Measurements from ENCODE around the gene GNAO1. TPM values are rescaled to one million over a fixed set of nuclear protein-coding genes. Genes with fewer than 3 reads are reported as not detected.
A peak's percentile ranks its signal among the peaks of the same experiment; 100 is the strongest.

The GNAO1 gene
- total and polyA plus RNA-seq, 2 of the 13 experiments (the other 11 are each of a cell fraction or from before 2014, with no cell fraction given) = not detected

DNA sequence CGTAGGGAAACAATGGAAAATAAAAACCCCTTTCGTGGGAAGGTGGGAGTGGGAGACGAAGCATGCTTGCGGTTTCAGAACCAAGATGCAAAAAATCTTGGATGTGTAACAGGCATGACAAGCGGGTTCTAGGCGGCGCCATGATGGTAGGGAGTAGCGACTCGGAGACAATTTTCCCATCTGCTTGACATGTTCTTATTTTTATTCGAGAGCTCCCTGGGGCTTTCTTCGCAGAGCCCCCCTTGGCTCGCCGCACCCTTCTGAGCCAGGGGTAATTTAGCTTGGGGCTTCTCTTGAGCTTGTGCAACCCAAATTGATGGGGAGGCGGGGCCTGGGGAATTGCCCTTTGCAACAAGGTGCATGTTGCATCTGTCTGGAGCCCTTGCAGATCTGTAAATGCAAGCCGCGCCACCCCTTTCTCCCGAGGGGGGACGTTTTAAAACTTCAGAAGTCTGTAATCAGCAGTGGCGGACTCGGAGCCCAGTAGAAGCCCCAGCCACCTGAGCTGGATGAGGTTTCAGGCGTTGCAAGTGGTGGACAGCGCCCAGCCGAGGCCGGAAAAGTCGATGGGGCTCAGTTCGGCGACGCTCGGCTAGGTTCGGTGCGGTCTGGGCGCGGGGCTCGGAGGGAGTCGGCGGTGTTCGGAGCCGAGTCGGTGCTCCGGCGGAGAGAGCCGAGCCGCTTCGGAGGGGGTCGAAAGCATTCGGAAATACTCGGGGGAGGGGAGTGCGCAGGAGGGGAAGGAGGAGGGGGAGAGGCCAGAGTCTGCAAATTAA, 2.9 kb downstream of the GNAO1 start (continued):
- TF ChIP-seq ZNF75D (CRISPR knock-in tag; IDR thresholded peaks at IDR 0.05; ENCODE audit: borderline replicate concordance) = no peak
- no peak for TF ChIP-seq POLR2AphosphoS2 (IDR thresholded peaks at IDR 0.05; ENCODE audit: low read depth, low read length)
- TF ChIP-seq ETV5 (CRISPR knock-in tag; IDR thresholded peaks at IDR 0.05; ENCODE audit: borderline replicate concordance) = no peak
- TF ChIP-seq, protein P1, sequence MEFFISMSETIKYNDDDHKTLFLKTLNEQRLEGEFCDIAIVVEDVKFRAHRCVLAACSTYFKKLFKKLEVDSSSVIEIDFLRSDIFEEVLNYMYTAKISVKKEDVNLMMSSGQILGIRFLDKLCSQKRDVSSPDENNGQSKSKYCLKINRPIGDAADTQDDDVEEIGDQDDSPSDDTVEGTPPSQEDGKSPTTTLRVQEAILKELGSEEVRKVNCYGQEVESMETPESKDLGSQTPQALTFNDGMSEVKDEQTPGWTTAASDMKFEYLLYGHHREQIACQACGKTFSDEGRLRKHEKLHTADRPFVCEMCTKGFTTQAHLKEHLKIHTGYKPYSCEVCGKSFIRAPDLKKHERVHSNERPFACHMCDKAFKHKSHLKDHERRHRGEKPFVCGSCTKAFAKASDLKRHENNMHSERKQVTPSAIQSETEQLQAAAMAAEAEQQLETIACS (CRISPR knock-in tag; IDR thresholded peaks at IDR 0.05) = 0 out of 2 replicates have a peak, but pooled peaks have one; percentile 25
- TF ChIP-seq BCL6 (CRISPR knock-in tag; IDR thresholded peaks at IDR 0.05) = 0 out of 2 replicates have a peak, but pooled peaks have one; percentile 8
- TF ChIP-seq CBX1 (IDR thresholded peaks at IDR 0.05; ENCODE audit: low read depth) = peak; percentile 81
- no peak for TF ChIP-seq ZNF558 (CRISPR knock-in tag; IDR thresholded peaks at IDR 0.05; ENCODE audit: borderline replicate concordance)
- no peak for TF ChIP-seq GATAD2A (CRISPR knock-in tag; IDR thresholded peaks at IDR 0.05)
- peak; percentile 48; the same call in 1 of the 2 replicates for TF ChIP-seq NFKB2 (CRISPR knock-in tag; IDR thresholded peaks at IDR 0.05; ENCODE audit: borderline replicate concordance)
- no peak for TF ChIP-seq ATRX (CRISPR knock-in tag; IDR thresholded peaks at IDR 0.05; ENCODE audit: borderline replicate concordance)
- TF ChIP-seq, protein P2, sequence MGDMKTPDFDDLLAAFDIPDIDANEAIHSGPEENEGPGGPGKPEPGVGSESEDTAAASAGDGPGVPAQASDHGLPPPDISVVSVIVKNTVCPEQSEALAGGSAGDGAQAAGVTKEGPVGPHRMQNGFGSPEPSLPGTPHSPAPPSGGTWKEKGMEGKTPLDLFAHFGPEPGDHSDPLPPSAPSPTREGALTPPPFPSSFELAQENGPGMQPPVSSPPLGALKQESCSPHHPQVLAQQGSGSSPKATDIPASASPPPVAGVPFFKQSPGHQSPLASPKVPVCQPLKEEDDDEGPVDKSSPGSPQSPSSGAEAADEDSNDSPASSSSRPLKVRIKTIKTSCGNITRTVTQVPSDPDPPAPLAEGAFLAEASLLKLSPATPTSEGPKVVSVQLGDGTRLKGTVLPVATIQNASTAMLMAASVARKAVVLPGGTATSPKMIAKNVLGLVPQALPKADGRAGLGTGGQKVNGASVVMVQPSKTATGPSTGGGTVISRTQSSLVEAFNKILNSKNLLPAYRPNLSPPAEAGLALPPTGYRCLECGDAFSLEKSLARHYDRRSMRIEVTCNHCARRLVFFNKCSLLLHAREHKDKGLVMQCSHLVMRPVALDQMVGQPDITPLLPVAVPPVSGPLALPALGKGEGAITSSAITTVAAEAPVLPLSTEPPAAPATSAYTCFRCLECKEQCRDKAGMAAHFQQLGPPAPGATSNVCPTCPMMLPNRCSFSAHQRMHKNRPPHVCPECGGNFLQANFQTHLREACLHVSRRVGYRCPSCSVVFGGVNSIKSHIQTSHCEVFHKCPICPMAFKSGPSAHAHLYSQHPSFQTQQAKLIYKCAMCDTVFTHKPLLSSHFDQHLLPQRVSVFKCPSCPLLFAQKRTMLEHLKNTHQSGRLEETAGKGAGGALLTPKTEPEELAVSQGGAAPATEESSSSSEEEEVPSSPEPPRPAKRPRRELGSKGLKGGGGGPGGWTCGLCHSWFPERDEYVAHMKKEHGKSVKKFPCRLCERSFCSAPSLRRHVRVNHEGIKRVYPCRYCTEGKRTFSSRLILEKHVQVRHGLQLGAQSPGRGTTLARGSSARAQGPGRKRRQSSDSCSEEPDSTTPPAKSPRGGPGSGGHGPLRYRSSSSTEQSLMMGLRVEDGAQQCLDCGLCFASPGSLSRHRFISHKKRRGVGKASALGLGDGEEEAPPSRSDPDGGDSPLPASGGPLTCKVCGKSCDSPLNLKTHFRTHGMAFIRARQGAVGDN (CRISPR knock-in tag; IDR thresholded peaks at IDR 0.05) = peak; percentile 32; the same call in 1 of the 2 replicates
- no peak for TF ChIP-seq YY1 (IDR thresholded peaks at IDR 0.05; ENCODE audit: insufficient read depth, insufficient replicate concordance, low read depth, low read length)
- TF ChIP-seq SPEN (CRISPR knock-in tag; IDR thresholded peaks at IDR 0.05; ENCODE audit: low read depth) = peak; percentile 65; the same call in 1 of the 2 replicates
- TF ChIP-seq, protein P3, sequence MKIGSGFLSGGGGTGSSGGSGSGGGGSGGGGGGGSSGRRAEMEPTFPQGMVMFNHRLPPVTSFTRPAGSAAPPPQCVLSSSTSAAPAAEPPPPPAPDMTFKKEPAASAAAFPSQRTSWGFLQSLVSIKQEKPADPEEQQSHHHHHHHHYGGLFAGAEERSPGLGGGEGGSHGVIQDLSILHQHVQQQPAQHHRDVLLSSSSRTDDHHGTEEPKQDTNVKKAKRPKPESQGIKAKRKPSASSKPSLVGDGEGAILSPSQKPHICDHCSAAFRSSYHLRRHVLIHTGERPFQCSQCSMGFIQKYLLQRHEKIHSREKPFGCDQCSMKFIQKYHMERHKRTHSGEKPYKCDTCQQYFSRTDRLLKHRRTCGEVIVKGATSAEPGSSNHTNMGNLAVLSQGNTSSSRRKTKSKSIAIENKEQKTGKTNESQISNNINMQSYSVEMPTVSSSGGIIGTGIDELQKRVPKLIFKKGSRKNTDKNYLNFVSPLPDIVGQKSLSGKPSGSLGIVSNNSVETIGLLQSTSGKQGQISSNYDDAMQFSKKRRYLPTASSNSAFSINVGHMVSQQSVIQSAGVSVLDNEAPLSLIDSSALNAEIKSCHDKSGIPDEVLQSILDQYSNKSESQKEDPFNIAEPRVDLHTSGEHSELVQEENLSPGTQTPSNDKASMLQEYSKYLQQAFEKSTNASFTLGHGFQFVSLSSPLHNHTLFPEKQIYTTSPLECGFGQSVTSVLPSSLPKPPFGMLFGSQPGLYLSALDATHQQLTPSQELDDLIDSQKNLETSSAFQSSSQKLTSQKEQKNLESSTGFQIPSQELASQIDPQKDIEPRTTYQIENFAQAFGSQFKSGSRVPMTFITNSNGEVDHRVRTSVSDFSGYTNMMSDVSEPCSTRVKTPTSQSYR (CRISPR knock-in tag; IDR thresholded peaks at IDR 0.05; ENCODE audit: borderline replicate concordance) = 0 out of 2 replicates have a peak, but pooled peaks have one; percentile 15
- no peak for TF ChIP-seq KDM1A (CRISPR knock-in tag; IDR thresholded peaks at IDR 0.05)
- no peak for TF ChIP-seq ZNF382 (CRISPR knock-in tag; IDR thresholded peaks at IDR 0.05; ENCODE audit: borderline replicate concordance)
- TF ChIP-seq ZBTB20 (CRISPR knock-in tag; IDR thresholded peaks at IDR 0.05; ENCODE audit: borderline replicate concordance, low read depth) = peak; percentile 62; the same call in 1 of the 2 replicates
- TF ChIP-seq, protein P4, sequence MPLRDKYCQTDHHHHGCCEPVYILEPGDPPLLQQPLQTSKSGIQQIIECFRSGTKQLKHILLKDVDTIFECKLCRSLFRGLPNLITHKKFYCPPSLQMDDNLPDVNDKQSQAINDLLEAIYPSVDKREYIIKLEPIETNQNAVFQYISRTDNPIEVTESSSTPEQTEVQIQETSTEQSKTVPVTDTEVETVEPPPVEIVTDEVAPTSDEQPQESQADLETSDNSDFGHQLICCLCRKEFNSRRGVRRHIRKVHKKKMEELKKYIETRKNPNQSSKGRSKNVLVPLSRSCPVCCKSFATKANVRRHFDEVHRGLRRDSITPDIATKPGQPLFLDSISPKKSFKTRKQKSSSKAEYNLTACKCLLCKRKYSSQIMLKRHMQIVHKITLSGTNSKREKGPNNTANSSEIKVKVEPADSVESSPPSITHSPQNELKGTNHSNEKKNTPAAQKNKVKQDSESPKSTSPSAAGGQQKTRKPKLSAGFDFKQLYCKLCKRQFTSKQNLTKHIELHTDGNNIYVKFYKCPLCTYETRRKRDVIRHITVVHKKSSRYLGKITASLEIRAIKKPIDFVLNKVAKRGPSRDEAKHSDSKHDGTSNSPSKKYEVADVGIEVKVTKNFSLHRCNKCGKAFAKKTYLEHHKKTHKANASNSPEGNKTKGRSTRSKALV (CRISPR knock-in tag; IDR thresholded peaks at IDR 0.05) = no peak
- TF ChIP-seq POLR2G (IDR thresholded peaks at IDR 0.05; ENCODE audit: low read depth, low read length) = no peak

Data from HepG2 (cell line).